Endothelial cell of hepatic sinusoid (primary cell): Measurements from ENCODE around the gene TSC1.

Experiments used
- in situ Hi-C: cut with HindIII; loops from 2 replicates; pipeline ENCODE4 v1.10.0; 2017; ENCODE audit warnings: low sequenced_read_pairs

TSC1 gene

DNA sequence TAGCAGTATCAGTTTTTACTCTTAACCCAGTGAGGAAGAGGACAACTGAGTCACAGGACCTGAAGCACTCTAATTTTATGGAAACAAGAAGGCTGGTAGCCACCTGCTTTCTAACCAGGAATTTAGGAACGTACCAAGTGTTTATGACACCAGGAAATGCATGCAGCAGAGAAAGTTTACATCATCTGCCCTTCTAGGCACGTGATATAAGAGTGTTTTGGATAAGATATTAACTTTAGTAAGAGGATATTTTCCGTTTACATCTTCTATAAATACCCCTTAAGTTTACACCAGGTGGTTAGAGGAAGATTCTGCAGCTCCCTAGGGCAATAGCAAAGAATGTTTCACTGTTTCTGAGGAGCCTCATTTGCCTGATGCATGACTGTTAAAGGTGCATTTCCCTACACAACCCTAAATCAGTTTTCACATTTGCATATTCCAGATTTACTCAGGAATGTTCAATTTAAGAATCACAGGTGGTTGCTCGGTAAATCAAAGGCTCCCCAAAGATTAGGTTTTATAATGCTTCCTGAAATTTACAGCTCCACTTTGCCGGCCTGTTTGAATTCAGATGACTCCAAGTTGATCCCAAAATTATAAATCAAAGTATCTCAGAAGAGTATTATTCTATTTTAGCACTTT lies 1.8 kb downstream of the TSC1 start:
- in situ Hi-C loops, result no loop called here

- in situ Hi-C loops, result no loop called here
These were observed 5.2 kb downstream of the TSC1 start for GRCh38 chr9:132939169-132939568.

- in situ Hi-C loops, result no loop called here
These were observed 6.9 kb downstream of the TSC1 start for GRCh38 chr9:132937463-132937901.

DNA sequence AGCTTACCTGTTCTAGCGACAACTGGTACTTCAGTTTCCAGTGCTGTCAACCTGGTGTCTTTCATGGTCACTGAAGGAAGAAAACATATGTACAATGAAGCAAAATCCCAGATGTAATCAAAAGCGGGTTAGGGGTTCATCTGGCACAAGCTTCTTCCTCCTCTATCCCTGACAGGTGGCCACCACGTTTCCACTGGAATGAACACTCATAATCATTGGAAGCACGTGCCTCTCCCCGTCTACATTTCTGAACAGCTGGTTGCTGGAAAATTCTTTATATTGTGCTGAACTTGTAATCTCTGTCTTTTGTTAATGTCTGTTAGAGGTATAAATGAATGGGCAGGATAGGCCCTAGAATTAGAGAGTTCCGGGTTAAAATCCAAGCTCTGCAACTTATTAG lies 9.4 kb downstream of the TSC1 start:
- in situ Hi-C loops, result no loop called here

GRCh38 chr9:132931178-132931735 lies 13.2 kb downstream of the TSC1 start:
- in situ Hi-C loops, result no loop called here

DNA sequence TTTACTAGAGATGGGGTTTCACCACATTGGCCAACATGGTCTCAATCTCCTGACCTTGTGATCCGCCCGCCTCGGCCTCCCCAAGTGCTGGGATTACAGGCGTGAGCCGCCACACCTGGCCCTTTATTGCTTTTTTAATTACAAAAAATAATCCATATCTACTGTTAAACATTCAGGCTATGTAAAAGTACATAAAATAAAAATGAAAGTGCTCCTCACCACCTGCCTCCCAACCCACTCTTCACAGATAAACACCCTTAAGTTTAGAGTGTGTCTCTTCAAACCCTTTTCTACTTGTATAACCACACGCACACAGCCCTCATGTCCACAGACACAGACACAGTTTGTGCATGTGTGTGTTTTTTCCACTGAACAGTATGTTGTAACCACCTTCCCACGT lies 16.7 kb downstream of the TSC1 start:
- in situ Hi-C loops, result no loop called here

GRCh38 chr9:132923346-132923902 lies 21.0 kb downstream of the TSC1 start:
- in situ Hi-C loops, result no loop called here

GRCh38 chr9:132919614-132920268 lies 24.7 kb downstream of the TSC1 start:
- in situ Hi-C loops, result no loop called here

- in situ Hi-C loops, result no loop called here
These were observed 29.5 kb downstream of the TSC1 start for GRCh38 chr9:132914924-132915323.

- in situ Hi-C loops, result no loop called here
These were observed 32.3 kb downstream of the TSC1 start for GRCh38 chr9:132912131-132912530.

- in situ Hi-C loops, result no loop called here
These were observed 34.0 kb downstream of the TSC1 start for GRCh38 chr9:132910376-132910775.

DNA sequence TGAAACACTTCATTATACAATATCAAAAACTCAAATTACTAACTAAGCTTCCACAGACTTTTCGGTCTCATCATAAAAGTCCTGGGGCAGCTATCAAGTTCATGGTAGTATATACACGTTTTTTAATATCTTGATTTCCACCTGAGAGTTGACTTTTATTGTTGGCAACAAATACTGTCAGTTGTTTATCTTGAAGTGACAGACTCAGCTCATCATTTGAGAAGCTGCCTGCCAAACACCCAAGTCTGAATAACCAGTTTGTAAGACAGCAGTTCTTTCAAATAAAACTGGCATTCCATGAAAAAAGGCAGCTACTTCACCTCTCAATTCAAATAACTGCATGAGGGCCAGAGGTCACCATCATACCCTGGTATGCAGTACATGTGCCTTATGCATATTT lies 35.1 kb downstream of the TSC1 start:
- in situ Hi-C loops, result no loop called here

- in situ Hi-C loops, result no loop called here
These were observed 35.8 kb downstream of the TSC1 start for GRCh38 chr9:132908635-132909034.

GRCh38 chr9:132905726-132906125 lies 38.7 kb downstream of the TSC1 start:
- in situ Hi-C loops, result no loop called here

- in situ Hi-C loops, result no loop called here
These were observed 40.6 kb downstream of the TSC1 start for GRCh38 chr9:132903574-132904492.

- in situ Hi-C loops, result no loop called here
These were observed 42.3 kb downstream of the TSC1 start for GRCh38 chr9:132901858-132902831.

DNA sequence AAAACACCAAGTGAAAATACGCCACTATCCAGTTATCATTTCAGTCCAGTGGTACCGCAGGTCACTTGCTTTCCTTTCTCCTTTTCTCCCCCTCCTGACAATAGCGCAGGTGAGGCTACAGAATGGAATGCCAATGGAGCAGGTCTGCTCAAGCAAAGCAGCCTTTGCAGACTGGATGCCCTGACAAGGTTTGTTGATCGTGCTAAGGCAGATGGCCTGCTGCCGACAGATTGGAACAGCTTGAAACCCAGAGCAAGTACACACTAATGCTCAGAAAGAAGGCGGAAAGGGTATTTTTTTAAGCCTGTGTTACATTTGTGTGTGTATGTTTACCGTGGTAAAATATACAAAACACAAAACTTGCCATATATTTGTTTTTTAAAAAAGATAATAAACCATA lies 46.4 kb downstream of the TSC1 start:
- in situ Hi-C loops, result loop anchor here (10.0 kb wide), 1 partner anchor 77 kb away; the partner anchor contains the start of gene GFI1B

- in situ Hi-C loops, result loop anchor here (10.0 kb wide), 1 partner anchor 78 kb away; the partner anchor contains the start of gene GFI1B
These were observed 47.5 kb downstream of the TSC1 start for GRCh38 chr9:132896906-132897305.

DNA sequence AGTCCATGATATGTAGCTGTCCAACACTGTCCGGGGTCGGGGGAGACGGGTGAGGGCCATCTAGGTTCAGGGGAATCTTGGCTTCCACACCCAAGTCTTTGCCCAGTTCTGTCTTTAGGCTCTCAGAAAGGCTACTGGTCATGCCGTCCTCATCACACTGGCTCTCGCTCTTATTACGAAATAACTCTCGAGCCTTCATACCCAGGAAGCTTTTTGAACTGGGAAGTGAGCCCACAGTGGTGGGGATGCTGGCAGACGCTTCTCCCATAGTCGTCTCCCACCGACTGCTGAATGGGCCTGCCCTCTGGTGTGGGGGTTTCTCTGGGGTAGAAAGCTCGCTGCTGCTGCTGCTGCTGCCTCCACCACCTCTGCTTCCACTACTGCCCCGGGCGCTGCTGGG lies 48.2 kb downstream of the TSC1 start:
- in situ Hi-C loops, result loop anchor here (10.0 kb wide), 1 partner anchor 79 kb away; the partner anchor contains the start of gene GFI1B
